PC-3 (cell line): ENCODE measurements around the gene STEAP1B. TPM values are rescaled to one million over a fixed set of nuclear protein-coding genes. Genes with fewer than 3 reads are reported as not detected.

Source experiments
- ATAC-seq: fragments of 200-7000 bp; cut with Tn5 transposase; 2 replicates; pipeline ENCODE4 v1.9.1; 2020; ENCODE audit warnings: mild to moderate bottlenecking, moderate library complexity
- BruUV-seq: library from RNA; stranded (reverse); fragments of 400-500 nt; replicated peaks from 2 replicates; lab custom pipeline; 2021; lab: Mats Ljungman, UMichigan
- CTCF ChIA-PET: fragments of 300-600 bp; sonication (Branson Sonifier 250); formaldehyde crosslinking; loops from one replicate; lab custom pipeline; 2022; ENCODE audit warnings: antibody characterized with exemption; lab: Charles Lee
- POLR2A ChIA-PET: fragments of 300-600 bp; sonication (Branson Sonifier 250); formaldehyde crosslinking; loops from one replicate; lab custom pipeline; 2022; ENCODE audit warnings: antibody characterized with exemption; ENCODE audit not compliant: unreplicated experiment; lab: Charles Lee
- DNase-seq: peaks from one replicate; pipeline ENCODE4 v3.0.0-alpha.2; 2015
- H2AFZ ChIP-seq: fragments of 300-600 bp; sonication (generic); 2 replicates; pipeline ENCODE4 v1.6.0; 2016; ENCODE audit warnings: antibody characterized with exemption, low read length
- H3F3A ChIP-seq: fragments of 300-600 bp; sonication (generic); one replicate; pipeline ENCODE4 v1.6.0; 2017; ENCODE audit warnings: antibody characterized with exemption, low read length, control low read depth, mild to moderate bottlenecking; ENCODE audit not compliant: unreplicated experiment
- H3K27ac ChIP-seq: fragments of 300-600 bp; sonication (generic); 2 replicates; pipeline ENCODE4 v1.5.1; 2016; ENCODE audit warnings: mild to moderate bottlenecking, low read length
- H3K27me3 ChIP-seq: fragments of 300-600 bp; sonication (generic); 2 replicates; pipeline ENCODE4 v1.6.1; 2016; ENCODE audit warnings: low read length, mixed read lengths
- H3K36me3 ChIP-seq: fragments of 300-600 bp; sonication (generic); 2 replicates; pipeline ENCODE4 v1.6.1; 2016; ENCODE audit warnings: low read depth, mixed run types, low read length, mixed read lengths
- H3K4me1 ChIP-seq: fragments of 300-600 bp; sonication (generic); 2 replicates; pipeline ENCODE4 v1.5.1; 2016; ENCODE audit warnings: low read length; ENCODE audit not compliant: insufficient read depth
- H3K4me2 ChIP-seq: fragments of 300-600 bp; sonication (generic); 2 replicates; pipeline ENCODE4 v1.6.0; 2016; ENCODE audit warnings: low read length
- H3K4me3 ChIP-seq: fragments of 300-600 bp; sonication (generic); 2 replicates; pipeline ENCODE4 v1.5.1; 2016; ENCODE audit warnings: mild to moderate bottlenecking, low read length, mixed read lengths
- H3K79me2 ChIP-seq: fragments of 300-600 bp; sonication (generic); 2 replicates; pipeline ENCODE4 v1.6.1; 2017; ENCODE audit warnings: low read length, mixed read lengths
- H3K9ac ChIP-seq: fragments of 300-600 bp; sonication (generic); 2 replicates; pipeline ENCODE4 v1.6.0; 2016; ENCODE audit warnings: mild to moderate bottlenecking, low read length
- H3K9me2 ChIP-seq: fragments of 300-600 bp; sonication (generic); replicated peaks from 2 replicates; pipeline ENCODE4 v1.6.1; 2016; ENCODE audit warnings: mixed run types, low read length, mixed read lengths
- H3K9me3 ChIP-seq: fragments of 300-600 bp; sonication (generic); 2 replicates; pipeline ENCODE4 v1.6.1; 2016; ENCODE audit warnings: low read length, mixed read lengths
- H4K20me1 ChIP-seq: fragments of 300-600 bp; sonication (generic); 2 replicates; pipeline ENCODE4 v1.6.1; 2016; ENCODE audit warnings: low read length, mixed read lengths
- EZH2 ChIP-seq: fragments of 300-600 bp; sonication (generic); IDR thresholded peaks from one replicate; pipeline ENCODE4 v1.6.1; 2017; ENCODE audit warnings: antibody characterized with exemption, mild to moderate bottlenecking, low read length; ENCODE audit not compliant: unreplicated experiment
- EZH2phosphoT487 ChIP-seq: fragments of 300-600 bp; sonication (generic); IDR thresholded peaks from 2 replicates; pipeline ENCODE4 v1.6.1; 2018; ENCODE audit warnings: mild to moderate bottlenecking, antibody characterized with exemption, low read length, borderline replicate concordance
- intact Hi-C: fragments of 100-400 bp; cut with micrococcal nuclease; formaldehyde crosslinking; loops from 2 replicates; pipeline ENCODE4 v1.9.0; 2023
- total RNA-seq: library from RNA; depleted of rRNA; stranded (reverse); fragments of >200 nt; gene quantifications from 2 replicates; pipeline ENCODE4 v1.2.3, GENCODE V29; 2014
- TF ChIP-seq, protein P1 (sequence below): fragments of 300-600 bp; sonication (generic); conservative IDR thresholded peaks from 2 replicates; pipeline ENCODE4 v1.5.1; 2017; ENCODE audit warnings: antibody characterized with exemption, low read depth, mild to moderate bottlenecking, low read length

STEAP1B gene
- total RNA-seq, 1 experiment from 2014 or later = 0.47 TPM

DNA sequence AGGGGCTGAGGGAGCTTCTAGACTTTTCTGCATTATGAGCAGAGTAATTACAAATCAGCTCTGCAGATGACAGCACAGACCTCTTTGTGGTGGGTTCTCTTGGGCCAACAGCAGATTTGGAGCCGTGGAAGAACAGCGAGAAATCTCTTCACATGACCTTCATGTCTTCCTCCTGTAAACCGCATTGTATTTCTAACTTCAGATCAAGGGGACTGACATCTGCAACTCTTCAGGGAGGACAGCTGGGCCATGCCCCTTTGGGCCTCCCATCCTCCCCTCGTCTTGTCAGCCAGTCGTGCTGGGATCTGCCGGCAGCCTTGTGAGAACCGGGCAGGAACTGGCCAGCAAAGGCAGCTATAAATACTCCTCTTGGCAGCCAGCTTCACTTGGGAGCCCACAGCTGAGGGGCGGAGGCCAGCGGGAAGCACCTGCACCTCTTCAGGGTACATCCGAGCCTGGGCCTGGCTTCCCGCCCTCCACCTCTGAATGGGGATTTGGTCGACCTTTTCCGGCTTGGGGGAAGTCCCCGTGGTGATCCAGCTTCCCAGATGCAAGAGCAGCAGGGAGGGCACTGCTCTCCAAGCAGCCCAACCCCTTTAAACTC is 54.7 kb downstream of the STEAP1B start:
- no peak for TF ChIP-seq EZH2
- no peak for TF ChIP-seq EZH2phosphoT487
- TF ChIP-seq, protein P1, sequence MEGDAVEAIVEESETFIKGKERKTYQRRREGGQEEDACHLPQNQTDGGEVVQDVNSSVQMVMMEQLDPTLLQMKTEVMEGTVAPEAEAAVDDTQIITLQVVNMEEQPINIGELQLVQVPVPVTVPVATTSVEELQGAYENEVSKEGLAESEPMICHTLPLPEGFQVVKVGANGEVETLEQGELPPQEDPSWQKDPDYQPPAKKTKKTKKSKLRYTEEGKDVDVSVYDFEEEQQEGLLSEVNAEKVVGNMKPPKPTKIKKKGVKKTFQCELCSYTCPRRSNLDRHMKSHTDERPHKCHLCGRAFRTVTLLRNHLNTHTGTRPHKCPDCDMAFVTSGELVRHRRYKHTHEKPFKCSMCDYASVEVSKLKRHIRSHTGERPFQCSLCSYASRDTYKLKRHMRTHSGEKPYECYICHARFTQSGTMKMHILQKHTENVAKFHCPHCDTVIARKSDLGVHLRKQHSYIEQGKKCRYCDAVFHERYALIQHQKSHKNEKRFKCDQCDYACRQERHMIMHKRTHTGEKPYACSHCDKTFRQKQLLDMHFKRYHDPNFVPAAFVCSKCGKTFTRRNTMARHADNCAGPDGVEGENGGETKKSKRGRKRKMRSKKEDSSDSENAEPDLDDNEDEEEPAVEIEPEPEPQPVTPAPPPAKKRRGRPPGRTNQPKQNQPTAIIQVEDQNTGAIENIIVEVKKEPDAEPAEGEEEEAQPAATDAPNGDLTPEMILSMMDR = no peak
- BruUV-seq = TSS peak; percentile 28
- H3K4me2 ChIP-seq = 0 out of 2 replicates have a peak overlapping the region, but pooled peaks have one; percentile 41
- H3K4me1 ChIP-seq = peaks cover 40% of the 10 kb centered on the region
- ATAC-seq (no peak), DNase-seq (no peak)
- POLR2A ChIA-PET = no interaction called here
- intact Hi-C loops = loop anchor here (2.0 kb wide), 1 partner anchor 44 kb away; no protein-coding TSS in a partner anchor
- peak overlapping the region; percentile 91 for H3K27ac ChIP-seq
- no peak overlapping the region for H3K4me3 ChIP-seq
- no peaks in the 10 kb centered on the region for H3K27me3 ChIP-seq
- H3K9me2 ChIP-seq = no peaks in the 10 kb centered on the region
- H3K9me3 ChIP-seq = no peaks in the 10 kb centered on the region
- H4K20me1 ChIP-seq = no peaks in the 10 kb centered on the region
- no peak overlapping the region for H3K9ac ChIP-seq
- H2AFZ ChIP-seq = no peak overlapping the region
- no peaks in the 10 kb centered on the region for H3K79me2 ChIP-seq
- no peaks in the 10 kb centered on the region for H3F3A ChIP-seq
- CTCF ChIA-PET = interaction anchor here (0.6 kb wide), 2 partner anchors 89 to 138 kb away, joined by 3 read pairs; no protein-coding TSS in a partner anchor
- no peaks in the 10 kb centered on the region for H3K36me3 ChIP-seq

DNA sequence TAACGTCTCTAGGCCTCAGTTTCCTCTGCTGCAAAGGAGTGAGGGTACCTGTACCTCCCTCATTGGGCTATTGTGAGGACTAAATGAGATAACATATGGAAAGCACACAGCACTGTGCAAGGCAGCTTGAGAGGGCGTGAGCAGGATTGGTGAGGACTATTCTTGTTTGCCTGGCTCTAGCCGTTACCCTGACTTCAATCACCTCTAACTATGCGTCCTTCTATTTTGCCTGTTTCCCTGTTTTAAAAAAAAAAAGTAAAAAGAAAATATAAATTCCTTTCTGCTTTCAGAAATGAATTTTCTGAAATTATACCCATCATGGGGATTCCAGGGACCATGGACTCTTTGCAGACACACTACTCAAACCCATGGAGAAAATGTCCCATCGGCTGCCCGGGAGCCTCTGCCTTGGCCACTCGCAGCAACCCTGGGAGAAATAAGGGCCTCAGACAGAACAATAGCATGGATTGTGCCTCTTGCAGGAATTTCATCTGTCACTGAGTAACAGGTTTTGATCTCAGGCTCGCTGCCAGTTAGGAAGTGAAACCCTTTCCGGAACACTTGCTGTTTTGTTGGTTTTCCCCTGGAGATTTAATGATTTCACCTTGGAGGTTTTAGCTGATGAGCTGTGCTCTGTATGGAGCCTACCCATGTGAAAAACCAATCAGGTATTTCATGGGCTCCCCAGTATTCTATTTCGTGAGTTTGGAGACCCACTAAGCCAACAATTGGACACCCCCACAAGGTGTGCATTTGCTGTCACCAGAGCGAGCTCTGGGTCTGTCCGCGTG is 55.6 kb downstream of the STEAP1B start:
- Histone ChIP-seq H3K4me3 (no peak overlapping the region), H3F3A (no peaks in the 10 kb centered on the region), H3K27me3 (no peaks in the 10 kb centered on the region), H3K27ac (peak overlapping the region; percentile 91), H3K79me2 (no peaks in the 10 kb centered on the region), H2AFZ (no peak overlapping the region), H3K9me3 (no peaks in the 10 kb centered on the region), H3K4me2 (peak overlapping the region; percentile 68; the same call in 1 of the 2 replicates), H3K36me3 (no peaks in the 10 kb centered on the region), H3K9me2 (no peaks in the 10 kb centered on the region), H3K9ac (peak overlapping the region; percentile 69), H4K20me1 (no peaks in the 10 kb centered on the region), H3K4me1 (peaks cover 40% of the 10 kb centered on the region)
- ChIA-PET CTCF (interaction anchor here (0.6 kb wide), 1 partner anchor 137 kb away, joined by 3 read pairs; no protein-coding TSS in a partner anchor), POLR2A (no interaction called here)
- DNase-seq (peak; percentile 87), ATAC-seq (peak; percentile 27)
- intact Hi-C loops = loop anchor here (2.0 kb wide), 1 partner anchor 44 kb away; no protein-coding TSS in a partner anchor
- TF ChIP-seq, protein P1 = no peak
- TF ChIP-seq EZH2 (no peak), EZH2phosphoT487 (no peak)
- BruUV-seq = TSS peak; percentile 73
